GM12878 (cell line): Measurements from ENCODE around the gene CPSF4L. TPM values are rescaled to one million over a fixed set of nuclear protein-coding genes. Genes with fewer than 3 reads are reported as not detected.

Experiments used
- ATAC-seq: fragments of 200-7000 bp; cut with Tn5 transposase; 3 replicates; pipeline ENCODE4 v1.9.1; 2020; ENCODE audit warnings: mild to moderate bottlenecking, moderate library complexity
- BruUV-seq: library from RNA; stranded (reverse); fragments of 400-500 nt; replicated peaks from 2 replicates; lab custom pipeline; 2021; lab: Mats Ljungman, UMichigan
- CTCF ChIA-PET: fragments of 300-600 bp; sonication (Branson Sonifier 250); formaldehyde crosslinking; extraction: SDS; loops from one replicate; lab custom pipeline; 2021; ENCODE audit warnings: inconsistent platforms; lab: Yijun Ruan, JAX
- POLR2A ChIA-PET: fragments of 350-600 bp; formaldehyde crosslinking; extraction: SDS; loops from one replicate; lab custom pipeline; 2021; ENCODE audit warnings: inconsistent platforms; lab: Charles Lee
- RAD21 ChIA-PET: fragments of 300-600 bp; sonication (Branson Sonifier 250); formaldehyde crosslinking; loops from one replicate; lab custom pipeline; 2023; ENCODE audit warnings: antibody characterized with exemption; ENCODE audit not compliant: unreplicated experiment; lab: Charles Lee
- SMC1A ChIA-PET: fragments of 300-600 bp; sonication (Branson Sonifier 250); formaldehyde crosslinking; loops from one replicate; lab custom pipeline; 2023; ENCODE audit not compliant: unreplicated experiment, uncharacterized antibody; lab: Charles Lee
- DNase-seq: peaks from one replicate; pipeline ENCODE4 v3.0.0-alpha.2; 2011; ENCODE audit warnings: low read depth, low spot score
- FAIRE-seq: peaks from 3 replicates; lab custom pipeline; 2011; peaks lifted over from hg19 to GRCh38; lab: Jason Lieb, UNC
- H2AFZ ChIP-seq: 2 replicates; pipeline ENCODE4 v1.6.0; 2011; ENCODE audit warnings: low read depth, low read length, control low read depth; ENCODE audit not compliant: control insufficient read depth
- H3K27ac ChIP-seq: 2 replicates; pipeline ENCODE4 v1.5.1; 2011; ENCODE audit warnings: control low read depth; ENCODE audit not compliant: control insufficient read depth, insufficient read depth
- H3K27me3 ChIP-seq, 2 experiments: replicated peaks in 1 of 2; 2 replicates each; pipeline versions ENCODE4 v1.6.0 to v1.6.1; 2011; ENCODE audit warnings: low read length in 1 of 2; ENCODE audit not compliant: control insufficient read depth in 2 of 2, insufficient read depth in 2 of 2
- H3K36me3 ChIP-seq, 2 experiments: 2 replicates each; pipeline ENCODE4 v1.5.1; 2011; ENCODE audit warnings: low read length in 1 of 2; ENCODE audit not compliant: control insufficient read depth in 2 of 2, insufficient read depth in 2 of 2
- H3K4me1 ChIP-seq: 2 replicates; pipeline ENCODE4 v1.6.1; 2011; ENCODE audit warnings: mild to moderate bottlenecking, low read length, moderate library complexity, mixed read lengths; ENCODE audit not compliant: control insufficient read depth, insufficient read depth
- H3K4me2 ChIP-seq: 2 replicates; pipeline ENCODE4 v1.6.0; 2011; ENCODE audit warnings: control low read depth; ENCODE audit not compliant: control insufficient read depth, insufficient read depth
- H3K4me3 ChIP-seq: fragments of 200-600 bp; sonication (generic); 2 replicates; pipeline ENCODE4 v1.5.1; 2016
- H3K79me2 ChIP-seq: 2 replicates; pipeline ENCODE4 v1.6.0; 2011; ENCODE audit warnings: low read length; ENCODE audit not compliant: control insufficient read depth, insufficient read depth
- H3K9ac ChIP-seq: 2 replicates; pipeline ENCODE4 v1.8.0; 2011; ENCODE audit warnings: low read length, control low read depth, mixed read lengths; ENCODE audit not compliant: control insufficient read depth, insufficient read depth
- H3K9me3 ChIP-seq: replicated peaks from 3 replicates; pipeline ENCODE4 v1.5.1; 2011; ENCODE audit warnings: mild to moderate bottlenecking, low read length; ENCODE audit not compliant: control insufficient read depth, insufficient read depth
- H4K20me1 ChIP-seq: 2 replicates; pipeline ENCODE4 v1.6.0; 2011; ENCODE audit not compliant: control insufficient read depth, insufficient read depth
- BCL11A ChIP-seq: IDR thresholded peaks from 2 replicates; pipeline ENCODE4 v1.6.1; 2011; ENCODE audit warnings: low read depth, low read length
- RUNX3 ChIP-seq: IDR thresholded peaks from 2 replicates; pipeline ENCODE4 v1.6.1; 2012; ENCODE audit warnings: low read length, inconsistent platforms
- SMC3 ChIP-seq: IDR thresholded peaks from 2 replicates; pipeline ENCODE4 v1.6.1; 2011; ENCODE audit warnings: low read length, improper control_type of control experiment, borderline replicate concordance
- WGBS: methylation state at CpG from one replicate; pipeline ENCODE4 v1.1.6; 2016; ENCODE audit warnings: low lambda C conversion rate; ENCODE audit not compliant: insufficient replicate concordance, insufficient coverage; ENCODE audit errors: missing lambda C conversion rate; 5-methylcytosine and 5-hydroxymethylcytosine counted together
- in situ Hi-C: fragments of 300-500 bp; cut with MboI; formaldehyde crosslinking; loops from 9 replicates; pipeline ENCODE4 v1.14.3; 2018; ENCODE audit warnings: mixed read lengths
- intact Hi-C: fragments of 100-400 bp; cut with micrococcal nuclease; formaldehyde crosslinking; loops from one replicate; pipeline ENCODE4 v1.14.2; 2022; ENCODE audit not compliant: unreplicated experiment
- polyA plus RNA-seq, 11 experiments: library from polyadenylated mRNA; depleted of rRNA in 4 of 11; unstranded in 6 of 11; stranded (reverse) in 5 of 11; fragments of >200 nt; fragmentation: Nextera tagmentation in 4 of 11; fragmentation: Illumina TruSeq in 1 of 11; extraction: Ambion mirVana in 4 of 11; extraction: Trizol in 1 of 11; gene quantifications; 1 replicate in 1 of 11; 2 replicates in 10 of 11; pipeline versions ENCODE4 v1.2.1 to v1.2.3, GENCODE V29; 2011 to 2016; ENCODE audit warnings: inconsistent platforms in 2 of 11, missing spikeins in 2 of 11, low read depth in 1 of 11
- total RNA-seq, 4 experiments: library from RNA; depleted of rRNA in 3 of 4; stranded (reverse); fragments of >200 nt in 3 of 4; fragmentation: Illumina TruSeq in 1 of 4; extraction: Trizol in 1 of 4; gene quantifications; 2 replicates each; pipeline versions ENCODE4 v1.2.1 to v1.2.3, GENCODE V29; 2013 to 2021
- TF ChIP-seq, protein P1 (sequence below), 3 experiments: IDR thresholded peaks in 2 of 3; conservative IDR thresholded peaks in 1 of 3; 2 replicates each; pipeline ENCODE4 v1.5.1; 2011; ENCODE audit warnings: low read depth in 3 of 3, low read length in 3 of 3, mild to moderate bottlenecking in 3 of 3, control low read depth in 2 of 3, moderate library complexity in 2 of 3, inconsistent platforms in 1 of 3, mixed read lengths in 1 of 3; ENCODE audit not compliant: control insufficient read depth in 2 of 3, insufficient read depth in 1 of 3; ENCODE audit errors: extremely low read depth in 1 of 3
- TF ChIP-seq, protein P2 (sequence below): fragments of 450-650 bp; formaldehyde crosslinking; IDR thresholded peaks from 2 replicates; pipeline ENCODE4 v1.4.0; 2022; ENCODE audit warnings: mild to moderate bottlenecking, moderate library complexity

The CPSF4L gene
- total and polyA plus RNA-seq, 10 of the 15 experiments (the other 5 are each of a cell fraction or from before 2014, with no cell fraction given): not detected

DNA sequence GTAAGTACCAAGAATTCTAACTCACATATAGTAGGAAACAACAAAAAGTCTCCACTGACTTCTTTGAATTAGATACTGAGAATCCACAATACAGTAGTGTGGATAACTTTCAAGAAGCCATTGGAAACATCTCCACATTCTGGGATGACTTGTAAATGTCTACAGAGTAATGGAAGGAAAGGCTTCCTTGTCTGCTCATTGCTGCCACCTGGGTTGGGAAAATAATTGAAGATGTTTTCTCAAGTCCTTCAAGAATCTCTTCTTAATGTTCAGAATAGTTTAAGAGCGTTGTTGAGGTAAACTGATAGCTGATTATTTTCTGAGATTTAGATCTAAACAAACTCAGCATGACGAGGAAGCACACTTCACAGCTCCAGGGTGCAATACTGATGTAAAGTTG is 14.0 kb downstream of the CPSF4L start:
- FAIRE-seq (no peak), DNase-seq (no peak), ATAC-seq (no peak)
- H3K79me2 ChIP-seq: no peaks in the 10 kb centered on the region
- ChIA-PET POLR2A (no interaction called here), CTCF (interaction anchor here (0.7 to 12.7 kb wide), 7 partner anchors 8 to 691 kb away, joined by 3 to 365 read pairs (median 10); partner anchors contain the start of gene COG1), SMC1A (interaction anchor here (0.7 to 16.1 kb wide), 8 partner anchors 15 to 521 kb away, joined by 3 to 261 read pairs (median 4); partner anchors contain the start of gene COG1), RAD21 (interaction anchor here (1.0 to 3.3 kb wide), 4 partner anchors 9 to 520 kb away, joined by 3 to 18 read pairs (median 3); no protein-coding TSS in a partner anchor)
- H4K20me1 ChIP-seq: no peaks in the 10 kb centered on the region
- no peak overlapping the region for H2AFZ ChIP-seq
- 93% methylated on average over 2 of the region's 2 CpGs for WGBS
- in situ Hi-C loops (no loop called here), intact Hi-C loops (no loop called here)
- no peak overlapping the region for H3K4me2 ChIP-seq
- H3K9me3 ChIP-seq: no peaks in the 10 kb centered on the region
- H3K4me3 ChIP-seq: no peak overlapping the region
- no TSS peak for BruUV-seq
- H3K4me1 ChIP-seq: no peaks in the 10 kb centered on the region
- TF ChIP-seq, protein P1, sequence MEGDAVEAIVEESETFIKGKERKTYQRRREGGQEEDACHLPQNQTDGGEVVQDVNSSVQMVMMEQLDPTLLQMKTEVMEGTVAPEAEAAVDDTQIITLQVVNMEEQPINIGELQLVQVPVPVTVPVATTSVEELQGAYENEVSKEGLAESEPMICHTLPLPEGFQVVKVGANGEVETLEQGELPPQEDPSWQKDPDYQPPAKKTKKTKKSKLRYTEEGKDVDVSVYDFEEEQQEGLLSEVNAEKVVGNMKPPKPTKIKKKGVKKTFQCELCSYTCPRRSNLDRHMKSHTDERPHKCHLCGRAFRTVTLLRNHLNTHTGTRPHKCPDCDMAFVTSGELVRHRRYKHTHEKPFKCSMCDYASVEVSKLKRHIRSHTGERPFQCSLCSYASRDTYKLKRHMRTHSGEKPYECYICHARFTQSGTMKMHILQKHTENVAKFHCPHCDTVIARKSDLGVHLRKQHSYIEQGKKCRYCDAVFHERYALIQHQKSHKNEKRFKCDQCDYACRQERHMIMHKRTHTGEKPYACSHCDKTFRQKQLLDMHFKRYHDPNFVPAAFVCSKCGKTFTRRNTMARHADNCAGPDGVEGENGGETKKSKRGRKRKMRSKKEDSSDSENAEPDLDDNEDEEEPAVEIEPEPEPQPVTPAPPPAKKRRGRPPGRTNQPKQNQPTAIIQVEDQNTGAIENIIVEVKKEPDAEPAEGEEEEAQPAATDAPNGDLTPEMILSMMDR (IDR thresholded peaks at IDR 0.05 in 2 of 3, conservative IDR thresholded peaks at IDR 0.05 in 1 of 3; ENCODE audit: control insufficient read depth in 2 of 3, extremely low read depth in 1 of 3, insufficient read depth in 1 of 3, low read depth in 3 of 3, low read length in 3 of 3): peak in 1 of 3 experiments; percentile 32; a peak in 1 of 6 replicates
- no peak for TF ChIP-seq BCL11A
- TF ChIP-seq SMC3: peak; percentile 19; the same call in 1 of the 2 replicates
- TF ChIP-seq, protein P2, sequence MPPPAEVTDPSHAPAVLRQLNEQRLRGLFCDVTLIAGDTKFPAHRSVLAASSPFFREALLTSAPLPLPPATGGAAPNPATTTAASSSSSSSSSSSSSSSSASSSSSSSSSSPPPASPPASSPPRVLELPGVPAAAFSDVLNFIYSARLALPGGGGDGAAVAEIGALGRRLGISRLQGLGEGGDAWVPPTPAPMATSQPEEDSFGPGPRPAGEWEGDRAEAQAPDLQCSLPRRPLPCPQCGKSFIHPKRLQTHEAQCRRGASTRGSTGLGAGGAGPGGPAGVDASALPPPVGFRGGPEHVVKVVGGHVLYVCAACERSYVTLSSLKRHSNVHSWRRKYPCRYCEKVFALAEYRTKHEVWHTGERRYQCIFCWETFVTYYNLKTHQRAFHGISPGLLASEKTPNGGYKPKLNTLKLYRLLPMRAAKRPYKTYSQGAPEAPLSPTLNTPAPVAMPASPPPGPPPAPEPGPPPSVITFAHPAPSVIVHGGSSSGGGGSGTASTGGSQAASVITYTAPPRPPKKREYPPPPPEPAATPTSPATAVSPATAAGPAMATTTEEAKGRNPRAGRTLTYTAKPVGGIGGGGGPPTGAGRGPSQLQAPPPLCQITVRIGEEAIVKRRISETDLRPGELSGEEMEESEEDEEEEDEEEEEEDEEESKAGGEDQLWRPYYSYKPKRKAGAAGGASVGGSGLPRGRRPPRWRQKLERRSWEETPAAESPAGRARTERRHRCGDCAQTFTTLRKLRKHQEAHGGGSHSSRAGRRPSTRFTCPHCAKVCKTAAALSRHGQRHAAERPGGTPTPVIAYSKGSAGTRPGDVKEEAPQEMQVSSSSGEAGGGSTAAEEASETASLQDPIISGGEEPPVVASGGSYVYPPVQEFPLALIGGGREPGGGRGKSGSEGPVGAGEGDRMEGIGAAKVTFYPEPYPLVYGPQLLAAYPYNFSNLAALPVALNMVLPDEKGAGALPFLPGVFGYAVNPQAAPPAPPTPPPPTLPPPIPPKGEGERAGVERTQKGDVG (CRISPR knock-in tag): no peak
- TF ChIP-seq RUNX3: no peak
- H3K27me3 ChIP-seq: no peaks in the 10 kb centered on the region
- no peak overlapping the region for H3K27ac ChIP-seq
- no peak overlapping the region for H3K9ac ChIP-seq
- peaks cover 0 to 19% of the 10 kb centered on the region in 2 experiments; a peak in 3 of 4 replicates for H3K36me3 ChIP-seq
